ENCODE results near the gene TTC28.

- TF ChIP-seq YY1 (IDR thresholded peaks at IDR 0.05; ENCODE audit: insufficient read depth, insufficient read length) (no peak), ZNF274 (IDR thresholded peaks at IDR 0.05; ENCODE audit: low read depth, low read length) (no peak), SUZ12 (IDR thresholded peaks at IDR 0.05; ENCODE audit: extremely low read depth, insufficient read depth, insufficient read length) (no peak)
These were observed 314.3 kb downstream of the TTC28 start for GRCh38 chr22:28365371-28365770.
